Measurements from ENCODE around the gene RUFY1.
A peak's percentile ranks its signal among the peaks of the same experiment; 100 is the strongest.

Gene RUFY1

GRCh38 chr5:179613460-179614071, 63.2 kb downstream of the RUFY1 start:
- Histone ChIP-seq H3K79me2 (ENCODE audit: control insufficient read depth, insufficient read depth, low read length, unreplicated experiment) (peaks cover 40% of the 10 kb centered on the region), H2AFZ (ENCODE audit: low read length, unreplicated experiment) (no peak overlapping the region), H3K4me1 (ENCODE audit: control insufficient read depth, insufficient read depth, low read length, unreplicated experiment) (peaks cover 21% of the 10 kb centered on the region), H3K4me3 (ENCODE audit: low read depth, low read length) (no peak overlapping the region), H3K27me3 (ENCODE audit: insufficient read depth, low read length) (no peaks in the 10 kb centered on the region), H3K27ac (ENCODE audit: low read depth, low read length) (no peak overlapping the region), H3K36me3 (ENCODE audit: insufficient read depth, low read length) (peaks cover 57% of the 10 kb centered on the region)

DNA sequence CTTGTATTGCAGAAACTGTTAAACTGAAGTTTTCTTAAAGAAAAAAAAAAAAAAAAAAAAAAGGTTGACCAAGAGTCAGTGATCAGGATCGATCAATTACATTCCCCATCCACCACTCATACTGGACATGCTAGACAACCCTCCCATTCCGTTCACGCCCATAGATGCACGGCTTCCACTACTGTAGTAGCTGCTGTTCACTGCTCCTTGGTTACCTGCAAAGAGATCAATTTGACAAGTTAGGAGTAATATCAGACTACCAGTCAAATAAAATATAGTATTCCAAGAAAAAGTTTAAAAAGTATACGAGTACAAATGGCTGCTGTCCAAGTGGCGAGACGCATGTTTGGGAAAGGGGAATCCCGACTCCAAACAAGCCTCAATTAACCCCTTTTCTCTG, 64.4 kb downstream of the RUFY1 start:
- 0 out of 2 replicates have a peak overlapping the region, but pooled peaks have one; percentile 10 for H3K27ac ChIP-seq (ENCODE audit: low read depth, low read length)

DNA sequence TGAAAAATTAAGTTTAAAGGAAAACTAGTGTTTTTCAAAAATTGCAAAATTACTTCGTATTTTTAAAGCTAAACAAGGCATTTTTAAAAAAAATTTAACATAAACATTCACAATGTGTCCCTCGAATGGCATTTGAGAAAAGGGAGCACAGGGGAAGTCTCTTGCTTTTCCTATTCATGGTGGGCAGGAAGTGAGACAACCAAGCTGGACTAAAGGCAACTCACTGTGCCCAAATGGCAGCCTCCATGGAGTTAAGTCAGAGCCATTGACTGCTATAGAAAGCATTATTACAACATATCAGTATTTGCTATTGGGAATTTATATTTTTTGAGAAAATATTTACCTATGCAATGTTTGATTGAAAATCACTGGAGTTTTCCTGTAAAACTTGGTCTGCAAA, 64.8 kb downstream of the RUFY1 start:
- H3K4me1 ChIP-seq (ENCODE audit: control insufficient read depth, insufficient read depth, low read length, unreplicated experiment), result peaks cover 21% of the 10 kb centered on the region
- no peaks in the 10 kb centered on the region for H3K27me3 ChIP-seq (ENCODE audit: insufficient read depth, low read length)
- H3K79me2 ChIP-seq (ENCODE audit: control insufficient read depth, insufficient read depth, low read length, unreplicated experiment), result peaks cover 56% of the 10 kb centered on the region
- peak overlapping the region; percentile 10; the same call in 1 of the 2 replicates for H3K27ac ChIP-seq (ENCODE audit: low read depth, low read length)
- H3K4me3 ChIP-seq (ENCODE audit: low read depth, low read length), result no peak overlapping the region
- peaks cover 69% of the 10 kb centered on the region for H3K36me3 ChIP-seq (ENCODE audit: insufficient read depth, low read length)
- H2AFZ ChIP-seq (ENCODE audit: low read length, unreplicated experiment), result no peak overlapping the region

More for the DNA sequence above, 64.4 kb downstream of the RUFY1 start:
- Histone ChIP-seq H3K27me3 (ENCODE audit: insufficient read depth, low read length) (no peaks in the 10 kb centered on the region), H3K79me2 (ENCODE audit: control insufficient read depth, insufficient read depth, low read length, unreplicated experiment) (peaks cover 52% of the 10 kb centered on the region), H3K4me3 (ENCODE audit: low read depth, low read length) (no peak overlapping the region), H3K4me1 (ENCODE audit: control insufficient read depth, insufficient read depth, low read length, unreplicated experiment) (peaks cover 21% of the 10 kb centered on the region), H3K36me3 (ENCODE audit: insufficient read depth, low read length) (peaks cover 67% of the 10 kb centered on the region), H2AFZ (ENCODE audit: low read length, unreplicated experiment) (no peak overlapping the region)

DNA sequence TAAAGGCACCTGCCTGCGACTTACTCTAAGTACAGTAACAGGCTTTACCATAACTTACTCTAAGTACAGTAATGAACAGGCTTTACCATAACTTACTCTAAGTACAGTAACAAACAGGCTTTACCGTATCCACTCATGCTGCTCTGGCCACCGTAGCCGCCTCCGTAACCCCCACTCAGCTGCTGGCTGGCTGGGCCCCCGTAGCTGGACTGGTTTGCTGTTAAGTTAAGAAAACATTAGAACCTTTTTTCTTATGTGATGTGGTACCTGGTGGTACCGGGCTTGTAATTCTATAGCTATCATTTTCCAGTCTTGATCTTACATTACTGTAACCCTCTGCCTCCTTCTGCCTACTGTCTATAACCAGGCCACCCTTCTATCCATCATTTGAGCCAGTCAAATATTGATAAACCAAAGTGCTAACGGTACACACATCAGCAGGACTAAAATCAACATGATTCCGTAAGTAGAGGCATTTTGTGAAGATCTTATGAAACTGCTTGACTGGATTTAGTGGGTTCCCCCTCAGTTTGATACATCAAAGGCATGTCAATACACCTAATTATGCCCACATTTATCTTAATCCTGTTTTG, 65.7 kb downstream of the RUFY1 start:
- peaks cover 21% of the 10 kb centered on the region for H3K4me1 ChIP-seq (ENCODE audit: control insufficient read depth, insufficient read depth, low read length, unreplicated experiment)
- no peak overlapping the region for H2AFZ ChIP-seq (ENCODE audit: low read length, unreplicated experiment)
- H3K36me3 ChIP-seq (ENCODE audit: insufficient read depth, low read length), result peaks cover 78% of the 10 kb centered on the region
- H3K79me2 ChIP-seq (ENCODE audit: control insufficient read depth, insufficient read depth, low read length, unreplicated experiment), result peaks cover 65% of the 10 kb centered on the region
- H3K27me3 ChIP-seq (ENCODE audit: insufficient read depth, low read length), result no peaks in the 10 kb centered on the region
- no peak overlapping the region for H3K4me3 ChIP-seq (ENCODE audit: low read depth, low read length)
- H3K27ac ChIP-seq (ENCODE audit: low read depth, low read length), result no peak overlapping the region

GRCh38 chr5:179617930-179618329, 67.6 kb downstream of the RUFY1 start:
- H3K27ac ChIP-seq (ENCODE audit: low read depth, low read length), result no peak overlapping the region
- no peak overlapping the region for H2AFZ ChIP-seq (ENCODE audit: low read length, unreplicated experiment)
- peaks cover 21% of the 10 kb centered on the region for H3K4me1 ChIP-seq (ENCODE audit: control insufficient read depth, insufficient read depth, low read length, unreplicated experiment)
- H3K27me3 ChIP-seq (ENCODE audit: insufficient read depth, low read length), result no peaks in the 10 kb centered on the region
- H3K36me3 ChIP-seq (ENCODE audit: insufficient read depth, low read length), result peaks cover 89% of the 10 kb centered on the region
- H3K79me2 ChIP-seq (ENCODE audit: control insufficient read depth, insufficient read depth, low read length, unreplicated experiment), result peaks cover 82% of the 10 kb centered on the region
- H3K4me3 ChIP-seq (ENCODE audit: low read depth, low read length), result peak overlapping the region; percentile 94; the same call in 1 of the 2 replicates

DNA sequence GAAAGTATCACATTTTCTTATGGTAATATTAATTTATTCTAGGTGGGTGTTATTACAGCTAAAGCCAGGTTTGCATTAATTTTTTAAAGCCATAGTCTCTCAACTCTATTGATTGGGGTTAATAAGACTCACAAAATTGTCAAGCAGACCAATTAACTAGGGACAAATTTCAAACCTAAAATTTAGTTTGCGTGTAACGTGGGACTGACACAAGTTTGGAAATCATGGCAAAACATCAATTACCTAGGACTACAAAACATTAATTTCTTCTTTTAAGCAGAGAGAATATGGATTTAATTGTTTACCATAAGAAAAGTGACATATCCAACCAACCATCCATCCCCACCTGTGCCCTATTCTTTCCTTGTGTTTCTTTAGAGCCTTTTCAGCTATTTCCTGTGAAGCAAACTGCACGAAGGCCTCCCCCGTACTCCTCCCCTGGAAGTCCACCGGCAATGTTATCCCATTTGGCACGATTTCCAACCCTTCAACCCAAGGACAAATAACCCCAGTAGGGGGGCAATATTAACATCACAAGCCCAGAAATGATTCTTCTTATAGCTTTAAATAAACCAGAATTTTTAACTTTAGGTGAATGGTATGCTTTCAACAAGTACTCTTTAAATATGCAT, 68.7 kb downstream of the RUFY1 start:
- H3K79me2 ChIP-seq (ENCODE audit: control insufficient read depth, insufficient read depth, low read length, unreplicated experiment), result peaks cover 84% of the 10 kb centered on the region
- peaks cover 78% of the 10 kb centered on the region for H3K36me3 ChIP-seq (ENCODE audit: insufficient read depth, low read length)
- H3K27ac ChIP-seq (ENCODE audit: low read depth, low read length), result peak overlapping the region; percentile 25; the same call in 1 of the 2 replicates
- peaks cover 21% of the 10 kb centered on the region for H3K4me1 ChIP-seq (ENCODE audit: control insufficient read depth, insufficient read depth, low read length, unreplicated experiment)
- H2AFZ ChIP-seq (ENCODE audit: low read length, unreplicated experiment), result no peak overlapping the region
- H3K27me3 ChIP-seq (ENCODE audit: insufficient read depth, low read length), result no peaks in the 10 kb centered on the region
- H3K4me3 ChIP-seq (ENCODE audit: low read depth, low read length), result peak overlapping the region; percentile 94

DNA sequence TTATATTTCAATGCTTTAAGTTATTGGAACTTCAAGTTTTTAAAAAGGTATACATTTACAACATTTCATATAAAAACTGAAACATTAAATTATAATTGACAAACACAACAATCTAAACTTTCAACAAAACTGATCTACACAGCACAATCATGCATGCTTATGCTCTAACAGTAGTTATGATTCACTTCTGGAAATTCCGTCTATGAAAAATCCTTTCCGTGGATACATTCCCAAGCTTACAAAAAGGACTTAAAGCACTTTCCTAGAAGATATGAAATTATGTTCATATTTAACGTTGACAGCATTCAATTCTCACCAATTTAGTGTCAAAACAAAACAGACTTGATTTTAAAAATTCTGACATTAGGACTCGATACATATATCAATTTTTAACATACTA, 69.4 kb downstream of the RUFY1 start:
- Histone ChIP-seq H3K36me3 (ENCODE audit: insufficient read depth, low read length) (peaks cover 72% of the 10 kb centered on the region), H3K27ac (ENCODE audit: low read depth, low read length) (peak overlapping the region; percentile 25; the same call in 1 of the 2 replicates), H2AFZ (ENCODE audit: low read length, unreplicated experiment) (no peak overlapping the region), H3K4me1 (ENCODE audit: control insufficient read depth, insufficient read depth, low read length, unreplicated experiment) (peaks cover 24% of the 10 kb centered on the region), H3K27me3 (ENCODE audit: insufficient read depth, low read length) (no peaks in the 10 kb centered on the region), H3K4me3 (ENCODE audit: low read depth, low read length) (peak overlapping the region; percentile 94), H3K79me2 (ENCODE audit: control insufficient read depth, insufficient read depth, low read length, unreplicated experiment) (peaks cover 83% of the 10 kb centered on the region)

- Histone ChIP-seq H3K79me2 (ENCODE audit: control insufficient read depth, insufficient read depth, low read length, unreplicated experiment) (peaks cover 78% of the 10 kb centered on the region), H3K27ac (ENCODE audit: low read depth, low read length) (peak overlapping the region; percentile 22), H2AFZ (ENCODE audit: low read length, unreplicated experiment) (no peak overlapping the region), H3K4me3 (ENCODE audit: low read depth, low read length) (peak overlapping the region; percentile 94), H3K27me3 (ENCODE audit: insufficient read depth, low read length) (no peaks in the 10 kb centered on the region), H3K4me1 (ENCODE audit: control insufficient read depth, insufficient read depth, low read length, unreplicated experiment) (peaks cover 28% of the 10 kb centered on the region), H3K36me3 (ENCODE audit: insufficient read depth, low read length) (peaks cover 67% of the 10 kb centered on the region)
Observed at GRCh38 chr5:179620293-179620692, 69.9 kb downstream of the RUFY1 start.

DNA sequence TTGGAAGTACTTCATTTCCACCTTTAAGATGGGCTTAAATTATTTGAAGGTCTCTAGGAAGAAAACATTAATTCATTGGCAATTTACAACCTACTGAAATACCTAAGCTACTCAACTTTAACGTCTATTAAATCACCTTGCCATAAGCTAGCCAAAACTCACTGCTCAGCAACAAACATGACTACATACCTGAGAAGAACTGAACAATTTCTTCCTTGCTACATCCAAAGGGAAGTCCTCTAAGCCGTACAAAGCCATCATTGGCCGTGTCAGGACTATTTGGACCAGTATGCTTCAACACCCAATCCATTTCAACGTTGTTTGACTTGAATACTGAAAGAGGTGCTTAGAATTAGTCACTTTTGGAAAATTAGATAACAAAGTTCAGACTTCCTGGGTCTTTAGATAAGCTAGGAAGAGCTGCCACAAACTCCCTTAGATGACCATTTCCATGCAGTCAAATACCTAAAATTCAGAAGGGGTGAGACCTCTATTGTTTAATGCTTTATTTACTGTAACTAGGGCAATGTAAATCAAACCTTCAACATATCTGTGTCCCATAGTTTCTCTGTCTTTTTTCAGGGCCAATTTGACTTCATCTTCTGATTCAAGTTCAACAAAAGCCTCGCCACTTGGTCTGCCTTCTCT, 70.5 kb downstream of the RUFY1 start:
- peak overlapping the region; percentile 22 for H3K27ac ChIP-seq (ENCODE audit: low read depth, low read length)
- H3K36me3 ChIP-seq (ENCODE audit: insufficient read depth, low read length), result peaks cover 61% of the 10 kb centered on the region
- no peaks in the 10 kb centered on the region for H3K27me3 ChIP-seq (ENCODE audit: insufficient read depth, low read length)
- H3K79me2 ChIP-seq (ENCODE audit: control insufficient read depth, insufficient read depth, low read length, unreplicated experiment), result peaks cover 73% of the 10 kb centered on the region
- H3K4me3 ChIP-seq (ENCODE audit: low read depth, low read length), result peak overlapping the region; percentile 94
- H2AFZ ChIP-seq (ENCODE audit: low read length, unreplicated experiment), result no peak overlapping the region
- peaks cover 24% of the 10 kb centered on the region for H3K4me1 ChIP-seq (ENCODE audit: control insufficient read depth, insufficient read depth, low read length, unreplicated experiment)

DNA sequence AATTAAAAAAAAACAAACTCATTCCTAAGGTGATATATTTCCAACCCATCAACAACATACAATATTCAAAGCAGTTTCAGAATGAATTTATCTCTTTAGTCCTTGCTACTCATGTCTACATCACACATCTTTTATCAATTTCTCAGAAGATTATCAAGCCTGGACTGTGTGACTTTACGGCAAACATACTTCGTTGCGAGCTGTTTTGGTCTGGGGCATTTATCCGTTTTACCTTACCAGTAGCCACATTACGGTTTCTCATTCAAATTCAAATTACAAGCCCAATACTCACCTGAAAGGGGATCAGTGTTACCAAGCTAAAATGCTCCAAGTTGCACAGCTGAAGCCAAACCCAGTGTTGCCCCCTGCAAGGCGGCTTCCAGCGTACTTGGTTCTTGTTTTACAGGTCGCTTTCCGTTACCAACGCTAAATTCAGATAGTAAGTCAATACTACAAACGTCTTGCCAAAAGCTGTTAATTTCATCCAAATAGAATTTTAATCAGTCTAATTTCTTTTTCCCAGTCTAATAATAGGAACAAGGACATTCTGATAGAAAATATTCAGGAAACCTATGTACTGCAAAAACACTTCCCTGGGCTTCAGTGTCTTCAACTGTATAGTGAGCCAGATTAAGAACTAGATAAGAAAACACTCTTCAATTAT, 71.3 kb downstream of the RUFY1 start:
- Histone ChIP-seq H3K4me1 (ENCODE audit: control insufficient read depth, insufficient read depth, low read length, unreplicated experiment) (peaks cover 24% of the 10 kb centered on the region), H3K27ac (ENCODE audit: low read depth, low read length) (peak overlapping the region; percentile 22), H2AFZ (ENCODE audit: low read length, unreplicated experiment) (no peak overlapping the region), H3K79me2 (ENCODE audit: control insufficient read depth, insufficient read depth, low read length, unreplicated experiment) (peaks cover 66% of the 10 kb centered on the region), H3K36me3 (ENCODE audit: insufficient read depth, low read length) (peaks cover 55% of the 10 kb centered on the region), H3K27me3 (ENCODE audit: insufficient read depth, low read length) (no peaks in the 10 kb centered on the region), H3K4me3 (ENCODE audit: low read depth, low read length) (peak overlapping the region; percentile 94)
